HepG2 (cell line): Measurements from ENCODE around the gene NUB1.

ENCODE experiments used
- ARNT ChIP-seq: fragments of 450-650 bp; IDR thresholded peaks from 2 replicates; pipeline ENCODE4 v1.6.1; 2017
- BCL6 ChIP-seq: IDR thresholded peaks from 2 replicates; pipeline ENCODE4 v1.6.1; 2016; ENCODE audit warnings: missing genetic modification reagents, missing compliant biosample characterization
- CTCF ChIP-seq: sonication (generic); formaldehyde crosslinking; IDR thresholded peaks from 2 replicates; pipeline ENCODE4 v1.5.0; 2020; ENCODE audit warnings: mild to moderate bottlenecking, missing genetic modification reagents, moderate library complexity
- EEA1 ChIP-seq: sonication (generic); formaldehyde crosslinking; IDR thresholded peaks from 2 replicates; pipeline ENCODE4 v1.5.1; 2020; ENCODE audit warnings: mild to moderate bottlenecking, missing genetic modification reagents, borderline replicate concordance
- GTF3A ChIP-seq: sonication (generic); formaldehyde crosslinking; conservative IDR thresholded peaks from 2 replicates; pipeline ENCODE4 v1.4.0; 2020; ENCODE audit warnings: mild to moderate bottlenecking, missing genetic modification reagents
- HHEX ChIP-seq: IDR thresholded peaks from 2 replicates; pipeline ENCODE4 v1.6.1; 2016; ENCODE audit warnings: control low read depth
- PHB2 ChIP-seq: fragments of 450-650 bp; IDR thresholded peaks from 2 replicates; pipeline ENCODE4 v1.6.1; 2018; ENCODE audit not compliant: partially characterized antibody
- ZBTB8A ChIP-seq: sonication (generic); formaldehyde crosslinking; IDR thresholded peaks from 2 replicates; pipeline ENCODE4 v1.4.0; 2020; ENCODE audit warnings: mild to moderate bottlenecking, low read depth, missing genetic modification reagents, borderline replicate concordance
- ZNF230 ChIP-seq: sonication (generic); formaldehyde crosslinking; IDR thresholded peaks from 2 replicates; pipeline ENCODE4 v1.4.0; 2020; ENCODE audit warnings: mild to moderate bottlenecking, missing genetic modification reagents
- ZSCAN20 ChIP-seq: sonication (generic); formaldehyde crosslinking; IDR thresholded peaks from 2 replicates; pipeline ENCODE4 v1.4.0; 2020; ENCODE audit warnings: missing genetic modification reagents, mild to moderate bottlenecking, borderline replicate concordance

- TF ChIP-seq ARNT, result no peak
- no peak for TF ChIP-seq ZNF230
- TF ChIP-seq PHB2, result no peak
- no peak for TF ChIP-seq CTCF (CRISPR knock-in tag)
- TF ChIP-seq ZBTB8A, result no peak
- TF ChIP-seq GTF3A (CRISPR knock-in tag), result no peak
- no peak for TF ChIP-seq BCL6 (CRISPR knock-in tag)
- TF ChIP-seq ZSCAN20 (CRISPR knock-in tag), result no peak
- TF ChIP-seq EEA1 (CRISPR knock-in tag), result no peak
- no peak for TF ChIP-seq HHEX
These were observed 27.8 kb upstream of the NUB1 start for GRCh38 chr7:151313857-151314256.
